Activated effector memory CD4-positive, alpha-beta T cell treated with anti-CD3 and anti-CD28 coated beads, Interleukin-2, amount 50 U/mL, for 16 hours (primary cell): ENCODE measurements around the gene EIF3F.

Experiments
- DNase-seq: peaks from one replicate; pipeline ENCODE4 v3.0.0-alpha.2; 2020

EIF3F gene

GRCh38 chr11:7994581-7995278 lies 7.6 kb downstream of the EIF3F start:
- no peak for DNase-seq

DNA sequence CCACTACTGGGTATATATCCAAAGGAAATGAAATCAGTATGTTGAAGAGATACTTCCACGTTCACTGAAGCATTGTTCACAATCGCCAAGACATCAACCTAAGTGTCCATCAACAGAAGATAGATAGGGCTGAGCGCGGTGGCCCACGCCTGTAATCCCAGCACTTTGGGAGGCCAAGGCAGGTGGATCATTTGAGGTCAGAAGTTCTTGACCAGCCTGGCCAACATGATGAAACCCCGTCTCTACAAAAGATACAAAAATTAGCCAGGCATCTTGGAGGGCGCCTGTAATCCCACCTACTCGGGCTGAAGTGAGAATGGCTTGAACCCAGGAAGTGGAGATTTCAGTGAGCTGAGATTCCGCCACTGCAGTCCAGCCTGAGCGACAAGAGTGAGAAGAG lies 12.7 kb downstream of the EIF3F start:
- no peak for DNase-seq

DNA sequence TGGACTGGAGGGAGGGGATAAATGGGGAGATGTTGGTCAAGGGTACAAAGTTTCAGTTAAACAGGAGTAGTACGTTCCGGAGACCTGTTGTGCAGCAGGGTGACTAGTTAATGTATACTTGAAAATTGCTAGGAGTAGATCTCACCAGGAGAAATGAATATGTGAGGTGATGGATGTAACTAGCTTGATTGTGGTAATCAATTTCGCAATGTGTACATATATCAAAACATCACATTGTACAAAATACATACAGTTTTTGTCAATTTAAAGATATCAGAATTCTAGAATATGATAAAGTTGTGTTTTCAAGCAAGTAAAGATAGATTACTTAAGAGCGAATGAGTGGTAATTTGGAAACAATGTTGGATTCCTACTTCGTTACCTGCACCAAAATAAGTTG lies 13.3 kb downstream of the EIF3F start:
- no peak for DNase-seq

- no peak for DNase-seq
Measured at GRCh38 chr11:8002676-8003075, 15.5 kb downstream of the EIF3F start.

GRCh38 chr11:8003187-8003586 lies 16.1 kb downstream of the EIF3F start:
- DNase-seq: no peak

DNA sequence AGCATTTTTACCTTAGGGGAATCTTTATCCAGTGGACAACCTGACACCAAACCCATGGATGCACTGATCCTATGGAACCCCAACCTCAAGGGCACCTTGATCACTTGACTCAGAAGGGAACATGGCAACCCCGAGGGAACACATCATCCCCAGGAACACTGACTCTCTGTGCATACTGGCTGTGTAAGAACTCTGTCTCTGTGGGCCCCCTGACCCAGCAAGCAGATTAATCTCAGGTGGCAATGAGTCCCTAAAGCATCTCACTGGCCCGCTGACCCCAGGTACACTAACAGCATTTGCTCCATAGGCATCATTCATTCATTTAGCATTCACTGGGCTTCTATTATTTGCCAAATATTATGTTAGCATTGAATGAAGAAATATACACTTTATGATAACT lies 16.9 kb downstream of the EIF3F start:
- no peak for DNase-seq

DNA sequence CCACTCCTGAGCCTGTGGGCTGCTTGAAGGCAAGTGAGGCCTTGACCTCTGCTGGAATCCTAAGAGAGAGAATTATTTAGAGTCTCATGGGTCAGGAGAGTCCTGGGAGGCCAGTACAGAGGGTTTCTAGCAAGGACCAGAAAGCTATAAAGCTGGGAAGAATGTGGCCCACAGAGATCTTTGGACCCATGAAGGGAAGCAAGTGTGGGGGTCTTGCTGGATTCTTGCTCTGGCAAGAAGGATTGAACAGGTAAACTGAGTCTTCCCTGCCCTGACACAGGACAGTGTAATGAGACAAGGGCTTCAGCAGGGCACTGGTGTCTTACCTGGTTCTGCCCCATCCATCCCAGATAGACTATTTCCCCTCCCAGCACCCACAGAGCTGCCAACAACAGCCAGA lies 18.4 kb downstream of the EIF3F start:
- no peak for DNase-seq

DNA sequence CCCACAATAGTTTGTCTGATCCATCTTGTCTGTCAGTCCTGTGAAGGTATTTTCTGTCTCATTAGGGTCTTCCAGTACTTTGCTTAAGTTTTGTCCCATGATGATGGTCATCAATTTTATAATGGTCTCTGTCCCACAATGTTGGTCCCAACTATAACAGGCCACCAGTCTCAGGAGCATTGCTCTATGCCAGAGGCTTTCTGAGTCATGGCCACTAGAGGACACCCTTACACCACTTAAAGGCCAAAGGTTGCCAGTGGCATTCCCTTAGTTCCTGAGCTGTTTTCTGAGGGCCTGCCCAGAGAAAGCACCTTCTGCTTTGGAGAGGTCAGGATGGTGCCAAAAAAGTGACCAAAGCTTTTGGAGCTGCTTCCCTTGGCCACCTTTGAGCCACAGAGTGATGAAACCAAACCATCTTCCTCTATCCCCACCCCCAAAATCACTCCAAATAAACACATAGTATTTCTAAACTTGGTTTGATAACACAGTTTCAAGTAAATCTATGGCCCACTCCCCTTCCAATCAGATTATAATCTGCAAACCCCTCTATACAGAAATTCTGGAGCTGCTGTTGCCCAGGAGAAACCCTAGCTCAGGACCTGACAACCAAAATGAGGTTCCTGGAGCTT lies 19.3 kb downstream of the EIF3F start:
- peak; percentile 74 for DNase-seq

- DNase-seq: no peak
Measured at GRCh38 chr11:8008212-8008611, 21.1 kb downstream of the EIF3F start.

DNA sequence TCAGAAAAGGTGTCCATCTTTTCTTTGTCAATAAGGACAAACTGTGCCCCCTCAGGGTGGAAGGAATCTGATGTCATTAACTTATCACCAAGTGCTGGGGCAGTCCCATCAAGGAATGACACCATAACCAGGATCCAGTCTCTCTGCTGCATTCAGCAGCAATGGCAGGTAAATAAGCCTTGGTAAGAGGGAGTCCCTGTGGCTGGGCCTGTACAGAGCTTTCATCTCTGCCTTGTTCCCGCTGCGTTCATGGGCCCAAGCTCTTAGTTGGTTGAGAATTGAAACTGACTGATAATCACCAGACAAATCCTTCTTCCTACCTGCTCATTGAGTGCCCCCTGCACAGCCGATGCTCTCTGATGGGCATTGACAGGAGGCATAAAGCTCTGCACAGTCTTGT lies 22.7 kb downstream of the EIF3F start:
- no peak for DNase-seq

DNA sequence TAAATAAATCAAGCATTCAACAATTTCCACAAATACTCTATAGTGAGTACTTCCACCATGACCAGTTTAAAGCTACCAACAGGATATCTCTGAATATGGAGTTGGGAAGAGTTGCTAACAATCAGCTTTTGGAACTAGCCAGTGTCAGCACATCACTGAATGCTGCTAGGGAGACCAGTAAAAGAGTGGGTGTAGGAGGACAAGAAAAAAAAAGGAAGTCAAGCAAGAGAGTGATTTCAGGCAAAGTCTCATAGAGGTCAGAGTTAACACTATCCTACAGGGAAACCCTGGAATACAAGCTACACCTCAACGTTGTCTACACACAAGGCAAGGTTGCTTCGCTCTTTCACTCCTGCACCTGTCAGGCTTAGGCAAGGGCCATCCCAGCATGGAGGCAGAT lies 24.2 kb downstream of the EIF3F start:
- DNase-seq: no peak

DNA sequence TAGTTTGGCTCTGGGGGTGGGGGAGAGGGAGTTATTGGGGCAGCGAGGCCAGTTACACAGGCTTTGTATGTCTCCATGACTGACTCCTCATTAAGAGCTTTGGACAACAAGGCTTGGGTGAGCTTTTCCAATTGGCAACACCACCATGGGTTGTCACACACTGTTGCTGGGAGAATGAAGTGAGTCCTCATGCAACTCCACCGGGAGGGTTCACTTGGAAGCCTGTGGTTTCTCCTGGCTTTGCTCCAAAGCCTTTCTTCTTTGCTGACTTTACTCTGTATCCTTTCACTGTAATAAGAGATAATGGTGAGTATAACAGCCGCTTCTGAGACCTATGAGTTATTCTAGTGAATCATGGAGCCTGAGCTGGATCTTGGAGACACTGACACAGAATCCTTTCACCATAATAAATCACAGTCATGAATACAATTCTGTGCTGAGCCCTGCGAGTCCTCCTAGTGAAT lies 24.9 kb downstream of the EIF3F start:
- no peak for DNase-seq

DNA sequence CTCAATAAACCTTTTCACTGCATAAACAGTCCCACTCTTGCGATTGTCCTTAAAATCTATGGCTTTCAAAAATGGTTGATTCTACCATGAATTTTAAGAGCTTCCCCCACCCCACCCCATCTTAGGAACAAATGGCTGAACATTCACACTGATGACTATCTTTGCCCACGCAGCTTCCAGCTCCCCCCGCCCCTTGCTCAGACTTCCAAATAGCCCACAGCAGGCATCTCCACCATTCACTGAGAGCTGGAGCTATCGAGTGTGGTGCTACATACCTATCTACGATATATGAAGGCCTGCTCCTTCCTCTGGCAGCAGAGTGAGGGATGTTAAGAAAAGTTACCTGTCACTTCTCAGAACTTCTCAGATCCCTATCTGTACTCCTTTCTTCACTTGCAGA lies 26.7 kb downstream of the EIF3F start:
- no peak for DNase-seq

DNA sequence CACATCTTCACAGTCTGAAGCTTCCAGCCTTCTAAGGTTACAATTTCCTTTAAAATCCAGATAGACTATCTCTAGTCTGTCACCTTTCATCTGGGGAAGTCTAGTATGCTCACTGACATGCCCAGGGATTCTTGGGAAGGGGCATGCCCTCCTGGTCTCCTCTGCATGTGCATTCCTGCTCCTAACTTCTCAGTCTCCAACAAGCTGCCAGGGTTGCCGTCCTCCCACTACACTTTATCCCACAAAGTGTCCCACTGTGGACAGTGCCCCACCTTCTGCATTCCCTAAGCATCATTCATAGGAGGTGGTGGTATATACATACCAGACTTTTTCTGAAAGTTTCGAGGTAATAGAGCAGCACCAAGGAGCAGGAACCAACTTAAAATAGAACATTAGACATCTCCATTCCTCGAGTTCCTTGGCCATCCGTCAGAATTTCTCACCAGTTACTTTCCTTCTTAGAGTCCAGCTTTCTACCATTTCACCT lies 28.7 kb downstream of the EIF3F start:
- DNase-seq: no peak

GRCh38 chr11:8016440-8016839 lies 29.3 kb downstream of the EIF3F start:
- no peak for DNase-seq

GRCh38 chr11:8017071-8017470 lies 29.9 kb downstream of the EIF3F start:
- DNase-seq: no peak

- DNase-seq: no peak
Measured at GRCh38 chr11:8017894-8018483, 30.9 kb downstream of the EIF3F start.

GRCh38 chr11:8018484-8019313 lies 31.6 kb downstream of the EIF3F start:
- DNase-seq: peak; percentile 90

GRCh38 chr11:8019314-8020243 lies 32.4 kb downstream of the EIF3F start:
- DNase-seq: peak; percentile 78

DNA sequence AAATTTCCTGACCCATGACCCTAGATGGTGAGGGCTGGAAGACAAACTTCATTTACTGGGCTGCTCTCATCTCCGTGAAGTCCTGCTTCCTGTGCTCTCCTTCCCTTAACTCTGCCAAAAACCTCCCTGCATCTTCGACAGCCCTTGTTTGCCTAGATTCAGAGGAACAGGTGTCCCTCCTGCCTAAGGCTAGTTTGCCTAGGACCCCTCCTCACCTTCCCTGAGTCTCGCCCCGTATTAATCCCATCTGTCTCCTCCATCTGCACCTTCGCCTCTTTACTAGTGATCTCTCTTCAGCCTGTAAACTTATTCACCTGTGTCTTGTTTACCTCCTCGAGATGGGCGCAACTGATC lies 33.1 kb downstream of the EIF3F start:
- no peak for DNase-seq

DNA sequence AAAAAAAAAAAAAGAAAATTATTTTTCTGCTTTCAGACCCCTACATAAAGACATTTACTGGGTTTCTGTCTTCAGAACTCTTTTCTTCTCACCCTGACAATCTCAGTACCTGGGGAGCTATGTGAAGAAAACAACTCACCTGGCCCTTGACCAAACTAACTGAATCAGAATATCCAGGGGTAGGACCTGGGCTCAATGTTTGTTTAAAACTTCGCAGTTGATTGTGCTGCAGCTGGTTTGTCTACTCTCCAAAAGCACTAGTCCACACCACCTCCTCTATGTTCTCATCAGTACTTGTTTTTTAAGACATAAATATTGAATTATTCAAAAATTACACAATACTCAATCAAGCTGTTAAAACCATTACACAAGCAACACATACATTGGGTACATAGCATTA lies 34.8 kb downstream of the EIF3F start:
- no peak for DNase-seq

DNA sequence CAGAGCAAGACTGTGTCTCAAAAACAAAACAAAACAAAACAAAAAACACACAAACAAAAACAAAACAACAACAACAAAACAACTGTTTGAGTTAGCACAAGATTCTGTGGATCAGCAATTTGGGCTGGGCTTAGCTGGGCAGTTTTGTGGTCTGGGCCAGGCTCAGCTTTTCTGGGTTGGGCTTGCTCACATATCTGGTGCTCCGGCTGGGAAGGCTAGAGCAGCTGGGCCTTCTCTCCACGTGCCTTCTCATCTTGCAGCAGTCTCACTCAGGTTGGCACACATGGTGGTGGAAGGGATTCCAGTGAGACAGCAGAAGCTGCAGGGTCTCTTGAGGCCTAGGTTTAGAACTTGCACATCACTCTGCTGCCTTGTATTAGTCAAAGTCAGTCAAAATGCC lies 35.7 kb downstream of the EIF3F start:
- DNase-seq: no peak
